Astrocyte of the spinal cord (primary cell): Measurements from ENCODE around the gene PSMB7.
A peak's percentile ranks its signal among the peaks of the same experiment; 100 is the strongest.

Experiments used
- DNase-seq: peaks from one replicate; pipeline ENCODE4 v3.0.0; 2011; ENCODE audit warnings: low read depth, low spot score
- H3K4me3 ChIP-seq: 2 replicates; pipeline ENCODE4 v1.5.1; 2011; ENCODE audit warnings: low read depth, mild to moderate bottlenecking, low read length, moderate library complexity
- CTCF ChIP-seq: IDR thresholded peaks from 2 replicates; pipeline ENCODE4 v1.5.1; 2012; ENCODE audit warnings: low read depth, mild to moderate bottlenecking, low read length, inconsistent platforms
- in situ Hi-C: cut with HindIII; loops from 2 replicates; pipeline ENCODE4 v1.10.0; 2017; ENCODE audit warnings: low sequenced_read_pairs

PSMB7 gene

GRCh38 chr9:124373851-124374250, 41.4 kb downstream of the PSMB7 start:
- no peak for DNase-seq
- TF ChIP-seq CTCF = no peak
- no peak overlapping the region for H3K4me3 ChIP-seq
- in situ Hi-C loops = no loop called here

GRCh38 chr9:124373386-124373785, 41.9 kb downstream of the PSMB7 start:
- no peak for TF ChIP-seq CTCF
- no peak overlapping the region for H3K4me3 ChIP-seq
- in situ Hi-C loops = no loop called here
- no peak for DNase-seq

GRCh38 chr9:124372038-124372437, 43.2 kb downstream of the PSMB7 start:
- no peak overlapping the region for H3K4me3 ChIP-seq
- DNase-seq = no peak
- no peak for TF ChIP-seq CTCF
- in situ Hi-C loops = no loop called here

- H3K4me3 ChIP-seq = no peak overlapping the region
- in situ Hi-C loops = no loop called here
- TF ChIP-seq CTCF = no peak
- peak; percentile 40 for DNase-seq
These were observed 44.2 kb downstream of the PSMB7 start for GRCh38 chr9:124370896-124371582.

- no peak for TF ChIP-seq CTCF
- no peak overlapping the region for H3K4me3 ChIP-seq
- in situ Hi-C loops = no loop called here
- no peak for DNase-seq
These were observed 45.9 kb downstream of the PSMB7 start for GRCh38 chr9:124369231-124369797.

GRCh38 chr9:124368692-124369091, 46.5 kb downstream of the PSMB7 start:
- H3K4me3 ChIP-seq = no peak overlapping the region
- in situ Hi-C loops = no loop called here
- no peak for TF ChIP-seq CTCF

More at GRCh38 chr9:124368692-124369091, 46.5 kb downstream of the PSMB7 start:
- DNase-seq = no peak
